Breast epithelium (tissue), 3 donors: Measurements from ENCODE around the gene HOXD13.

ENCODE experiments used
- CTCF ChIP-seq, 3 donors: fragments of 450-650 bp; IDR thresholded peaks; one replicate each; pipeline ENCODE4 v1.5.1; 2016 to 2017; ENCODE audit warnings: antibody characterized with exemption in 3 of 3, mild to moderate bottlenecking in 3 of 3, moderate library complexity in 3 of 3
- POLR2A ChIP-seq: fragments of 450-650 bp; IDR thresholded peaks from one replicate; pipeline ENCODE4 v1.6.1; 2016; ENCODE audit warnings: antibody characterized with exemption, mild to moderate bottlenecking, moderate library complexity

- TF ChIP-seq POLR2A (no peak), CTCF (IDR thresholded peaks at IDR 0.05) (no peak)
These were observed 12.0 kb downstream of the HOXD13 start for GRCh38 chr2:176104316-176105077.
